ENCODE measurements around the gene OR10Z1. TPM values are rescaled to one million over a fixed set of nuclear protein-coding genes. Genes with fewer than 3 reads are reported as not detected.

Gene OR10Z1
- total and polyA plus RNA-seq, 8 donors: not detected

DNA sequence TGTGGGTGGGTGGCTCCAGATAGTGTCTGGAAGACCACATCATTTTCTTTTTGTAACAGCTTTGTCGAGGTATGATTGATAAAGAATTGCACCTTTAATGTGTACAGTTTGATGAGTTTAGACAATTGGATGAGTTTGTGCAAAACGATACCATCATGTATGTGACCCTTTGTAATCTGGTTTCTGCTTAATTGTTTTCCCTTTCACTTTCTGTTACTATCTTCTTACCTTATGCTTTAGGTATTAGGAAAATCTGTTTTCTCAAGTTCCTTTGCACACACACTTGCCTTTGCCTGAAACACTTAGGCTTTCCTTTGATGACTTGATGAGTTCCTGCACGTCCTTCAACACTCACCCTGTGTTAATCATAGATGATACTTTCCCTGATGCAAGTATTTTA lies 6.8 kb downstream of the OR10Z1 start:
- intact Hi-C loops (cut with DNase I; ENCODE audit: low total_unique reads): no loop called here
- Histone ChIP-seq H3K36me3 (no peaks in the 10 kb centered on the region), H3K27ac (no peak overlapping the region), H3K4me1 (no peaks in the 10 kb centered on the region), H3K9me3 (no peaks in the 10 kb centered on the region), H3K4me3 (no peak overlapping the region), H3K27me3 (no peaks in the 10 kb centered on the region)
- 55 to 68% (median 61%) methylated on average over 3 of the region's 3 CpGs for WGBS, 5 donors
- no peak for TF ChIP-seq EP300 (IDR thresholded peaks at IDR 0.05)
- TF ChIP-seq POLR2AphosphoS5 (IDR thresholded peaks at IDR 0.05): no peak
- no peak for TF ChIP-seq CTCF (IDR thresholded peaks at IDR 0.05)
- TF ChIP-seq POLR2A (IDR thresholded peaks at IDR 0.05): no peak
- DNase-seq: no peak

- Histone ChIP-seq H3K27me3 (no peaks in the 10 kb centered on the region), H3K4me1 (no peaks in the 10 kb centered on the region), H3K4me3 (no peak overlapping the region), H3K27ac (no peak overlapping the region), H3K9me3 (no peaks in the 10 kb centered on the region), H3K36me3 (no peaks in the 10 kb centered on the region)
- WGBS, 5 donors: 80 to 92% (median 85%) methylated on average over 3 of the region's 3 CpGs
- TF ChIP-seq POLR2AphosphoS5 (IDR thresholded peaks at IDR 0.05) (no peak), EP300 (IDR thresholded peaks at IDR 0.05) (no peak), CTCF (IDR thresholded peaks at IDR 0.05) (no peak), POLR2A (IDR thresholded peaks at IDR 0.05) (no peak)
- intact Hi-C loops (cut with DNase I; ENCODE audit: low total_unique reads): no loop called here
- no peak for DNase-seq
These were observed 8.7 kb downstream of the OR10Z1 start for GRCh38 chr1:158613764-158614163.

GRCh38 chr1:158638146-158638545 lies 33.1 kb downstream of the OR10Z1 start:
- 68 to 89% (median 85%) methylated on average over 4 of the region's 4 CpGs for WGBS, 5 donors
- Histone ChIP-seq H3K27ac (no peak overlapping the region), H3K9me3 (no peaks in the 10 kb centered on the region), H3K4me1 (no peaks in the 10 kb centered on the region), H3K27me3 (no peaks in the 10 kb centered on the region), H3K36me3 (no peaks in the 10 kb centered on the region), H3K4me3 (no peak overlapping the region)
- DNase-seq: no peak
- intact Hi-C loops (cut with DNase I; ENCODE audit: low total_unique reads): no loop called here
- TF ChIP-seq POLR2A (IDR thresholded peaks at IDR 0.05) (no peak), POLR2AphosphoS5 (IDR thresholded peaks at IDR 0.05) (no peak), EP300 (IDR thresholded peaks at IDR 0.05) (no peak)

GRCh38 chr1:158638904-158639303 lies 33.8 kb downstream of the OR10Z1 start:
- intact Hi-C loops (cut with DNase I; ENCODE audit: low total_unique reads): no loop called here
- Histone ChIP-seq H3K27me3 (no peaks in the 10 kb centered on the region), H3K4me1 (no peaks in the 10 kb centered on the region), H3K36me3 (no peaks in the 10 kb centered on the region), H3K4me3 (no peak overlapping the region), H3K9me3 (no peaks in the 10 kb centered on the region), H3K27ac (no peak overlapping the region)
- no peak for TF ChIP-seq CTCF (IDR thresholded peaks at IDR 0.05)
- no peak for TF ChIP-seq EP300 (IDR thresholded peaks at IDR 0.05)
- TF ChIP-seq POLR2AphosphoS5 (IDR thresholded peaks at IDR 0.05): no peak
- no peak for TF ChIP-seq POLR2A (IDR thresholded peaks at IDR 0.05)
- no peak for DNase-seq

- H3K36me3 ChIP-seq: no peaks in the 10 kb centered on the region
- H3K27me3 ChIP-seq: no peaks in the 10 kb centered on the region
- no peak overlapping the region for H3K4me3 ChIP-seq
- TF ChIP-seq CTCF (IDR thresholded peaks at IDR 0.05): no peak
- no peak for TF ChIP-seq POLR2AphosphoS5 (IDR thresholded peaks at IDR 0.05)
- no peak for TF ChIP-seq POLR2A (IDR thresholded peaks at IDR 0.05)
- TF ChIP-seq EP300 (IDR thresholded peaks at IDR 0.05): no peak
- H3K27ac ChIP-seq: no peak overlapping the region
- DNase-seq: no peak
- no peaks in the 10 kb centered on the region for H3K9me3 ChIP-seq
- intact Hi-C loops (cut with DNase I; ENCODE audit: low total_unique reads): no loop called here
- H3K4me1 ChIP-seq: no peaks in the 10 kb centered on the region
- whole genome bisulfite sequencing, 5 donors: 33 to 62% (median 61%) methylated on average over 2 of the region's 2 CpGs
These were observed 39.4 kb downstream of the OR10Z1 start for GRCh38 chr1:158644449-158644848.

Measured in stomach (tissue), 9 donors.